GM12878 (cell line): Measurements from ENCODE around the gene SLC35E4. TPM values are rescaled to one million over a fixed set of nuclear protein-coding genes. Genes with fewer than 3 reads are reported as not detected.

Experiments
- ATAC-seq: fragments of 200-7000 bp; cut with Tn5 transposase; 3 replicates; pipeline ENCODE4 v1.9.1; 2020; ENCODE audit warnings: mild to moderate bottlenecking, moderate library complexity
- BruUV-seq: library from RNA; stranded (reverse); fragments of 400-500 nt; replicated peaks from 2 replicates; lab custom pipeline; 2021; lab: Mats Ljungman, UMichigan
- CTCF ChIA-PET: fragments of 300-600 bp; sonication (Branson Sonifier 250); formaldehyde crosslinking; extraction: SDS; loops from one replicate; lab custom pipeline; 2021; ENCODE audit warnings: inconsistent platforms; lab: Yijun Ruan, JAX
- POLR2A ChIA-PET: fragments of 350-600 bp; formaldehyde crosslinking; extraction: SDS; loops from one replicate; lab custom pipeline; 2021; ENCODE audit warnings: inconsistent platforms; lab: Charles Lee
- RAD21 ChIA-PET: fragments of 300-600 bp; sonication (Branson Sonifier 250); formaldehyde crosslinking; loops from one replicate; lab custom pipeline; 2023; ENCODE audit warnings: antibody characterized with exemption; ENCODE audit not compliant: unreplicated experiment; lab: Charles Lee
- SMC1A ChIA-PET: fragments of 300-600 bp; sonication (Branson Sonifier 250); formaldehyde crosslinking; loops from one replicate; lab custom pipeline; 2023; ENCODE audit not compliant: unreplicated experiment, uncharacterized antibody; lab: Charles Lee
- DNase-seq: peaks from one replicate; pipeline ENCODE4 v3.0.0-alpha.2; 2011; ENCODE audit warnings: low read depth, low spot score
- FAIRE-seq: peaks from 3 replicates; lab custom pipeline; 2011; peaks lifted over from hg19 to GRCh38; lab: Jason Lieb, UNC
- H2AFZ ChIP-seq: 2 replicates; pipeline ENCODE4 v1.6.0; 2011; ENCODE audit warnings: low read depth, low read length, control low read depth; ENCODE audit not compliant: control insufficient read depth
- H3K27ac ChIP-seq: 2 replicates; pipeline ENCODE4 v1.5.1; 2011; ENCODE audit warnings: control low read depth; ENCODE audit not compliant: control insufficient read depth, insufficient read depth
- H3K27me3 ChIP-seq, 2 experiments: replicated peaks in 1 of 2; 2 replicates each; pipeline versions ENCODE4 v1.6.0 to v1.6.1; 2011; ENCODE audit warnings: low read length in 1 of 2; ENCODE audit not compliant: control insufficient read depth in 2 of 2, insufficient read depth in 2 of 2
- H3K36me3 ChIP-seq, 2 experiments: 2 replicates each; pipeline ENCODE4 v1.5.1; 2011; ENCODE audit warnings: low read length in 1 of 2; ENCODE audit not compliant: control insufficient read depth in 2 of 2, insufficient read depth in 2 of 2
- H3K4me1 ChIP-seq: 2 replicates; pipeline ENCODE4 v1.6.1; 2011; ENCODE audit warnings: mild to moderate bottlenecking, low read length, moderate library complexity, mixed read lengths; ENCODE audit not compliant: control insufficient read depth, insufficient read depth
- H3K4me2 ChIP-seq: 2 replicates; pipeline ENCODE4 v1.6.0; 2011; ENCODE audit warnings: control low read depth; ENCODE audit not compliant: control insufficient read depth, insufficient read depth
- H3K4me3 ChIP-seq: fragments of 200-600 bp; sonication (generic); 2 replicates; pipeline ENCODE4 v1.5.1; 2016
- H3K79me2 ChIP-seq: 2 replicates; pipeline ENCODE4 v1.6.0; 2011; ENCODE audit warnings: low read length; ENCODE audit not compliant: control insufficient read depth, insufficient read depth
- H3K9ac ChIP-seq: 2 replicates; pipeline ENCODE4 v1.8.0; 2011; ENCODE audit warnings: low read length, control low read depth, mixed read lengths; ENCODE audit not compliant: control insufficient read depth, insufficient read depth
- H3K9me3 ChIP-seq: replicated peaks from 3 replicates; pipeline ENCODE4 v1.5.1; 2011; ENCODE audit warnings: mild to moderate bottlenecking, low read length; ENCODE audit not compliant: control insufficient read depth, insufficient read depth
- H4K20me1 ChIP-seq: 2 replicates; pipeline ENCODE4 v1.6.0; 2011; ENCODE audit not compliant: control insufficient read depth, insufficient read depth
- CBFB ChIP-seq: IDR thresholded peaks from 2 replicates; pipeline ENCODE4 v1.6.1; 2016; ENCODE audit warnings: antibody characterized with exemption, low read depth
- EZH2 ChIP-seq: IDR thresholded peaks from 2 replicates; pipeline ENCODE4 v1.6.1; 2012; ENCODE audit warnings: low read depth, mild to moderate bottlenecking, control low read depth, inconsistent platforms, low read length, borderline replicate concordance; ENCODE audit not compliant: control insufficient read depth
- HSF1 ChIP-seq: fragments of 150-350 bp; IDR thresholded peaks from 2 replicates; pipeline ENCODE4 v1.6.1; 2014; ENCODE audit warnings: mild to moderate bottlenecking, low read depth, low read length
- MTA3 ChIP-seq: IDR thresholded peaks from 2 replicates; pipeline ENCODE4 v1.6.1; 2012; ENCODE audit warnings: low read length, inconsistent platforms, borderline replicate concordance
- NBN ChIP-seq: fragments of 450-650 bp; IDR thresholded peaks from 2 replicates; pipeline ENCODE4 v1.6.1; 2016
- PAX8 ChIP-seq: fragments of 450-650 bp; IDR thresholded peaks from 2 replicates; pipeline ENCODE4 v1.6.1; 2017; ENCODE audit warnings: mild to moderate bottlenecking, moderate library complexity
- PKNOX1 ChIP-seq: fragments of 450-650 bp; IDR thresholded peaks from 2 replicates; pipeline ENCODE4 v1.6.1; 2016; ENCODE audit warnings: mild to moderate bottlenecking
- REST ChIP-seq: IDR thresholded peaks from 2 replicates; pipeline ENCODE4 v1.6.1; 2012; ENCODE audit warnings: mild to moderate bottlenecking, low read depth, low read length
- SREBF1 ChIP-seq: IDR thresholded peaks from 2 replicates; pipeline ENCODE4 v1.6.1; 2012; ENCODE audit warnings: mild to moderate bottlenecking, low read length
- ZBED1 ChIP-seq: IDR thresholded peaks from 2 replicates; pipeline ENCODE4 v1.6.1; 2016; ENCODE audit warnings: borderline replicate concordance
- WGBS: methylation state at CpG from one replicate; pipeline ENCODE4 v1.1.6; 2016; ENCODE audit warnings: low lambda C conversion rate; ENCODE audit not compliant: insufficient replicate concordance, insufficient coverage; ENCODE audit errors: missing lambda C conversion rate; 5-methylcytosine and 5-hydroxymethylcytosine counted together
- in situ Hi-C: fragments of 300-500 bp; cut with MboI; formaldehyde crosslinking; loops from 9 replicates; pipeline ENCODE4 v1.14.3; 2018; ENCODE audit warnings: mixed read lengths
- intact Hi-C: fragments of 100-400 bp; cut with micrococcal nuclease; formaldehyde crosslinking; loops from one replicate; pipeline ENCODE4 v1.14.2; 2022; ENCODE audit not compliant: unreplicated experiment
- polyA plus RNA-seq, 11 experiments: library from polyadenylated mRNA; depleted of rRNA in 4 of 11; unstranded in 6 of 11; stranded (reverse) in 5 of 11; fragments of >200 nt; fragmentation: Nextera tagmentation in 4 of 11; fragmentation: Illumina TruSeq in 1 of 11; extraction: Ambion mirVana in 4 of 11; extraction: Trizol in 1 of 11; gene quantifications; 1 replicate in 1 of 11; 2 replicates in 10 of 11; pipeline versions ENCODE4 v1.2.1 to v1.2.3, GENCODE V29; 2011 to 2016; ENCODE audit warnings: inconsistent platforms in 2 of 11, missing spikeins in 2 of 11, low read depth in 1 of 11
- total RNA-seq, 4 experiments: library from RNA; depleted of rRNA in 3 of 4; stranded (reverse); fragments of >200 nt in 3 of 4; fragmentation: Illumina TruSeq in 1 of 4; extraction: Trizol in 1 of 4; gene quantifications; 2 replicates each; pipeline versions ENCODE4 v1.2.1 to v1.2.3, GENCODE V29; 2013 to 2021
- TF ChIP-seq, protein P1 (sequence below): fragments of 450-650 bp; IDR thresholded peaks from 2 replicates; pipeline ENCODE4 v1.6.1; 2016; ENCODE audit warnings: mild to moderate bottlenecking

Gene SLC35E4
- total and polyA plus RNA-seq, 10 of the 15 experiments (the other 5 are each of a cell fraction or from before 2014, with no cell fraction given): 0.16 to 5.3 (median 2.9) TPM; not detected in 1

DNA sequence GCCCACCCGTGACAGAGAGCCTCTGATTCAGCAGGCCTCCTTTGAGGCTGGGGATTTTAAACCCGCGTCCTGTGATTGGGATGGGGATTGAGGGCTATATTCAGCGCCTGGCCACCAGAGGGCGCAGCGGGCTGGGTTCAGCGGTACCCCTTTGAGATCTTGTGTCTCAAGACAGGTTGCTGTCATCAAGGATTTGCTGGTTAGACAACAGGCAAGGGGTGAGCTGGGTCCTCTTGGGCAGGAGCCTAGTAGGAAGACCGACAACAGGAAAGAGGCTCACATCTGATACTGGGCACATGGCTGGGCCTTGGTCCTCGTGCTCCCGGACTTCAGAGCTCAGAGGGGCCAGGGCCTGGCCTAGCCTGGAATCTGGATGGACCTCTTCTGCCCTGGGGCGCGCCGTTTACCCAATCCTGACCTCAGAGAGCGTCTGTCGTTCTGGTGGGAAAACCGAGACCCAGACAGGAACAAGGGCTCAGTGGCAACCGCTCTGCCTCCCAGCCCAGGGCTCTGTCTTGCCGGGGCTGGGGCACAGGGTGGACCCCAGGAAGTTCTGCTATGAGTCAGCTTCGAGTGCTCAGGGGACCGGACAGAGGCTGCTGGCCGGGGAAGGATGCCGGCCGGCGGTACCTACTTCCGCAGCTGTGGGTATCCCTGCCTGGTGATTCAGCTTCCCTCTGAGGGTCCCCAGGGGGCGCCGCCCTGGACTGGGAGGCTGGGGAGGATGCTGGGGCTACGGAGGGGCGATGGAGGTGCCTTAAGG lies 929 bp upstream of the SLC35E4 start:
- Histone ChIP-seq H3K79me2 (peaks cover 8% of the 10 kb centered on the region), H2AFZ (peak overlapping the region; percentile 90), H3K4me3 (peak overlapping the region; percentile 76), H3K36me3 (no peaks in the 10 kb centered on the region), H3K9ac (peak overlapping the region; percentile 28; the same call in 1 of the 2 replicates), H3K4me2 (peak overlapping the region; percentile 92), H4K20me1 (no peaks in the 10 kb centered on the region), H3K4me1 (peaks cover 4% of the 10 kb centered on the region; the same call in 1 of the 2 replicates), H3K27me3 (no peaks in the 10 kb centered on the region), H3K9me3 (no peaks in the 10 kb centered on the region; the same call in 2 of the 3 replicates), H3K27ac (peak overlapping the region; percentile 51)
- intact Hi-C loops: loop anchor here (1.0 to 10.0 kb wide), 5 partner anchors 33 to 450 kb away; partner anchors contain the start of genes DUSP18 and SMTN
- DNase-seq (peak; percentile 47), ATAC-seq (peak; percentile 70), FAIRE-seq (peak; percentile 95)
- WGBS: under 1% methylated on average over 29 of the region's 29 CpGs
- POLR2A ChIA-PET: interaction anchor here (0.6 to 2.3 kb wide), 17 partner anchors 13 to 461 kb away, joined by 3 to 8 read pairs (median 4); partner anchors contain the start of gene TCN2
- RAD21 ChIA-PET: interaction anchor here (0.6 to 4.3 kb wide), 27 partner anchors 15 to 880 kb away, joined by 3 to 165 read pairs (median 4); partner anchors contain the start of genes PES1, SMTN and TCN2
- BruUV-seq: no TSS peak
- CTCF ChIA-PET: interaction anchor here (0.6 to 4.5 kb wide), 46 partner anchors 10 to 595 kb away, joined by 3 to 243 read pairs (median 5); partner anchors contain the start of genes DUSP18, LIMK2, MTFP1 and OSBP2
- in situ Hi-C loops: loop anchor here (5.0 to 25.0 kb wide), 2 partner anchors 123 to 278 kb away; no protein-coding TSS in a partner anchor
- SMC1A ChIA-PET: interaction anchor here (0.7 to 4.8 kb wide), 24 partner anchors 11 to 450 kb away, joined by 3 to 159 read pairs (median 4); partner anchors contain the start of genes DUSP18 and TCN2
- TF ChIP-seq PAX8: no peak
- TF ChIP-seq NBN: peak; percentile 48; the same call in 1 of the 2 replicates
- no peak for TF ChIP-seq ZBED1
- TF ChIP-seq REST: no peak
- no peak for TF ChIP-seq SREBF1
- TF ChIP-seq, protein P1, sequence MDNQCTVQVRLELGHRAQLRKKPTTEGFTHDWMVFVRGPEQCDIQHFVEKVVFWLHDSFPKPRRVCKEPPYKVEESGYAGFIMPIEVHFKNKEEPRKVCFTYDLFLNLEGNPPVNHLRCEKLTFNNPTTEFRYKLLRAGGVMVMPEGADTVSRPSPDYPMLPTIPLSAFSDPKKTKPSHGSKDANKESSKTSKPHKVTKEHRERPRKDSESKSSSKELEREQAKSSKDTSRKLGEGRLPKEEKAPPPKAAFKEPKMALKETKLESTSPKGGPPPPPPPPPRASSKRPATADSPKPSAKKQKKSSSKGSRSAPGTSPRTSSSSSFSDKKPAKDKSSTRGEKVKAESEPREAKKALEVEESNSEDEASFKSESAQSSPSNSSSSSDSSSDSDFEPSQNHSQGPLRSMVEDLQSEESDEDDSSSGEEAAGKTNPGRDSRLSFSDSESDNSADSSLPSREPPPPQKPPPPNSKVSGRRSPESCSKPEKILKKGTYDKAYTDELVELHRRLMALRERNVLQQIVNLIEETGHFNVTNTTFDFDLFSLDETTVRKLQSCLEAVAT: no peak
- no peak for TF ChIP-seq HSF1
- peak; percentile 68 for TF ChIP-seq PKNOX1
- no peak for TF ChIP-seq CBFB
- TF ChIP-seq EZH2: no peak
- no peak for TF ChIP-seq MTA3
